Measurements from ENCODE around the gene CLTB. TPM values are rescaled to one million over a fixed set of nuclear protein-coding genes. Genes with fewer than 3 reads are reported as not detected.

The CLTB gene
- total RNA-seq, 1 donor from 2014 or later: 189 TPM

DNA sequence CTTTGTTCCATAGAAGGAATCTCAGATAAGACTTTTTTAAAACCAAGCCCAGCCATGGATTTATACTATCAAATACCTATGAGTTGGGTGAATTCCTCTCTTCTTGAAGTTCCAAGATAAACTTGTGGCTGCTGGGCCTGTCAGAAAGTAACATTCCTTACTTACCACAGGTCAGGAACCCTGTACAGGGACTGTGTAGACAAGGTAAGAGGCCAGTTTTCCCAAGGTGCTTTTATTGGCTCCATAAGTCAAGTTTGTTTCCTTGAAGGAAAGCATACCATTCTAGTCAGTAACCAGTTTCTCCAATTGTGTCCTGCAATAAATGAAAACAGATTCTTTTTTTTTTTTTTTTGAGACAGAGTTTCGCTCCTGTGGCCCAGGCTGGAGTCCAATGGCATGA lies 8.8 kb upstream of the CLTB start:
- no peak for DNase-seq (ENCODE audit: low spot score in 2 of 2)
- Histone ChIP-seq H3K36me3 (no peaks in the 10 kb centered on the region), H3K27ac (peak overlapping the region; percentile 49 to 61), H3K4me1 (peaks cover 0 to 8% of the 10 kb centered on the region in 2 donors), H3K4me3 (no peak overlapping the region), H3K27me3 (no peaks in the 10 kb centered on the region), H3K9me3 (no peaks in the 10 kb centered on the region)
- TF ChIP-seq, protein P1, sequence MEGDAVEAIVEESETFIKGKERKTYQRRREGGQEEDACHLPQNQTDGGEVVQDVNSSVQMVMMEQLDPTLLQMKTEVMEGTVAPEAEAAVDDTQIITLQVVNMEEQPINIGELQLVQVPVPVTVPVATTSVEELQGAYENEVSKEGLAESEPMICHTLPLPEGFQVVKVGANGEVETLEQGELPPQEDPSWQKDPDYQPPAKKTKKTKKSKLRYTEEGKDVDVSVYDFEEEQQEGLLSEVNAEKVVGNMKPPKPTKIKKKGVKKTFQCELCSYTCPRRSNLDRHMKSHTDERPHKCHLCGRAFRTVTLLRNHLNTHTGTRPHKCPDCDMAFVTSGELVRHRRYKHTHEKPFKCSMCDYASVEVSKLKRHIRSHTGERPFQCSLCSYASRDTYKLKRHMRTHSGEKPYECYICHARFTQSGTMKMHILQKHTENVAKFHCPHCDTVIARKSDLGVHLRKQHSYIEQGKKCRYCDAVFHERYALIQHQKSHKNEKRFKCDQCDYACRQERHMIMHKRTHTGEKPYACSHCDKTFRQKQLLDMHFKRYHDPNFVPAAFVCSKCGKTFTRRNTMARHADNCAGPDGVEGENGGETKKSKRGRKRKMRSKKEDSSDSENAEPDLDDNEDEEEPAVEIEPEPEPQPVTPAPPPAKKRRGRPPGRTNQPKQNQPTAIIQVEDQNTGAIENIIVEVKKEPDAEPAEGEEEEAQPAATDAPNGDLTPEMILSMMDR (IDR thresholded peaks at IDR 0.05): no peak
- intact Hi-C loops (cut with DNase I): no loop called here

DNA sequence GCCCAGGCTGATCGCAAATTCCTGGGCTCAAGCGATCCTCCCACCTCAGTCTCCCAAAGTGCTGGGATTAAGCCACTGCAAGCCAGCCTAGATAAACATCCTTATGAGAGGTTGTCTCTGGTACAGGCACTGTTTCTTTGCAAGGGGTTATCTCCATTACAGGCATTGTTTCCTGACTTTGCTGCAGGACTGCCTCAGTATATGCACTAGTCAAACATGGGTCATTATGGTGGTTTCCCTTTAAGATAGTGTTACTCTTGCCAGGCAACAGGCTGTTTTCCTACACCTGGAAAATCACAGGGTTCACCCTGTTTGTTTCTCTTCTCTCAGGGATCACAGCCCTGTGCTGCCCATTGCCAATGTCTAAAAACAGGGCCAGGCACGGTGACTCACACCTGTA lies 7.8 kb upstream of the CLTB start:
- TF ChIP-seq, protein P1 (IDR thresholded peaks at IDR 0.05): no peak
- intact Hi-C loops (cut with DNase I): no loop called here
- H3K27ac ChIP-seq: peak overlapping the region; percentile 27 to 61
- no peak overlapping the region for H3K4me3 ChIP-seq
- H3K9me3 ChIP-seq: no peaks in the 10 kb centered on the region
- H3K4me1 ChIP-seq: peaks cover 0 to 8% of the 10 kb centered on the region in 2 donors
- H3K36me3 ChIP-seq: no peaks in the 10 kb centered on the region
- H3K27me3 ChIP-seq: no peaks in the 10 kb centered on the region
- no peak for DNase-seq (ENCODE audit: low spot score in 2 of 2)

DNA sequence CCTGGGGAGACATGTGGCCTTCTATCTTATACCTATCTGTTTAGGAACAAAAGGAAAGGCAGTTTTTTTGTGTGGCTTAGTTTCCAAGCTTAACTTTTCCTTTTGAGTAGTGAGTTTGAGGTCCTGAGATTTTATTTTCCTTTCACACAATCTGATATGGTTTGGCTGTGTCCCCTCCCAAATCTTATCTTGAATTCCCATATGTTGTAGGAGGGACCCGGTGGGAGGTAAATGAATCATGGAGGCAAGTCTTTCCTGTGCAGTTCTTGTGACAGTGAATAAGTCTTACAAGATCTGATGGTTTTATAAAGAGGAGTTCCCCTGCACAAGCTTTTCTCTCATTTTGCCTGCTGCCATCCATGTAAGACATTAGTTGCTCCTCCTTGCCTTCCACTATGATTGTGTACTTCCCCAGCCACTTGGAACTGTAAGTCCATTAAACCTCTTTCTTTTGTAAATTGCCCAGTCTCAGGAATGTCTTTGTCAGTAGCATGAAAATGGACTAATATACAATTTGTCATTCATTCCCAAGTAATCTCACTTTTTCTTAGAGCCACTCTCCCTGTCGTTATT lies 4.7 kb upstream of the CLTB start:
- H3K27ac ChIP-seq: no peak overlapping the region
- no peak for DNase-seq (ENCODE audit: low spot score in 2 of 2)
- H3K4me3 ChIP-seq: no peak overlapping the region
- no peaks in the 10 kb centered on the region for H3K36me3 ChIP-seq
- TF ChIP-seq, protein P1 (IDR thresholded peaks at IDR 0.05): no peak
- intact Hi-C loops (cut with DNase I): no loop called here
- H3K9me3 ChIP-seq: no peaks in the 10 kb centered on the region
- peaks cover 0 to 16% of the 10 kb centered on the region in 2 donors for H3K4me1 ChIP-seq
- no peaks in the 10 kb centered on the region for H3K27me3 ChIP-seq

DNA sequence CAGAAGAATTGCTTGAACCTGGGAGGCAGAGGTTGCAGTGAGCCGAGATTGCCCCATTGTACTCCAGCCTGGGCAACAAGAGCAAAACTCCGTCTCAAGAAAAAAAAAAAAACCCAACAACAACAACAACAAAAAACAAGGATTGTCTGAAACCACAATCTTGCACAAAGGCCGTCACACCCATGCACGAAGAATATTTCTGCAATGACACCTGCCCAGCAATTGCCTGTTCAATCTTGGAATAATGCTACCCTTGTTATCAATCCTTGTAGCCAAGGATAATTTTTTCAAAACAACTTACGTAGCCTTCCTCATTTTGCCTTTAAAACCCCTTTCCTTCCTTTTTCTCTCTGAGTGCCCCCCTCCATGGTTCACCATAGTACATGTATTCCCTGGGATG lies 3.7 kb upstream of the CLTB start:
- no peaks in the 10 kb centered on the region for H3K9me3 ChIP-seq
- peaks cover 0 to 17% of the 10 kb centered on the region in 2 donors for H3K4me1 ChIP-seq
- no peaks in the 10 kb centered on the region for H3K27me3 ChIP-seq
- no peak for DNase-seq (ENCODE audit: low spot score in 2 of 2)
- intact Hi-C loops (cut with DNase I): no loop called here
- H3K36me3 ChIP-seq: no peaks in the 10 kb centered on the region
- TF ChIP-seq, protein P1 (IDR thresholded peaks at IDR 0.05): no peak
- H3K27ac ChIP-seq: no peak overlapping the region
- no peak overlapping the region for H3K4me3 ChIP-seq

DNA sequence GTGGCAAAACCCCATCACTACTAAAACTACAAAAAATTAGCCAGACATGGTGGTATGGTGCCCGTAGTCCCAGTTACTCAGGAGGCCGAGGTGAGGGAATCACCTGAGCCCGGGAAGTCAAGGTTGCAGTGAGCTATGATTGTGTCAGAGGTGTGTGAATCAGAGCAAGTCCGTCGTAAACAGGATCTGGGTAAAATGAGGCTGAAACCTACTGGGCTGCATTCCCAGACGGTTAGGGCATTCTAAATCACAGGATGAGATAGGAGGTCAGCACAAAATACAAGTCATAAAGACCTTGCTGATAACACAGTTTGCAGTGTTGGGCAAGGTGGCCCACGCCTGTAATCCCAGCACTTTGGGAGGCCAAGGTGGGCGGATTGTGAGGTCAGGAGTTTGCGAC lies 1.9 kb upstream of the CLTB start:
- no peaks in the 10 kb centered on the region for H3K36me3 ChIP-seq
- H3K27me3 ChIP-seq: no peaks in the 10 kb centered on the region
- intact Hi-C loops (cut with DNase I): loop anchor here (5.0 kb wide), 1 partner anchor 56 kb away; the partner anchor contains the start of gene KIAA1191
- no peak for DNase-seq (ENCODE audit: low spot score in 2 of 2)
- no peak overlapping the region for H3K4me3 ChIP-seq
- TF ChIP-seq, protein P1 (IDR thresholded peaks at IDR 0.05): no peak
- H3K9me3 ChIP-seq: no peaks in the 10 kb centered on the region
- H3K27ac ChIP-seq: no peak overlapping the region
- peaks cover 0 to 31% of the 10 kb centered on the region in 2 donors for H3K4me1 ChIP-seq

Measured in ascending aorta (tissue), 2 donors.